ENCODE measurements around the gene TRIP10.

- TF ChIP-seq CTCF (IDR thresholded peaks at IDR 0.05) = peak in 3 of 4 experiments; percentile 64 to 82 (median 67)
- no peak for TF ChIP-seq POLR2A (IDR thresholded peaks at IDR 0.05)
- no peak for TF ChIP-seq EP300 (IDR thresholded peaks at IDR 0.05)
- peak; percentile 39 for TF ChIP-seq POLR2AphosphoS5 (IDR thresholded peaks at IDR 0.05)
Observed at GRCh38 chr19:6753178-6754031, 13.9 kb downstream of the TRIP10 start.

Measured in gastroesophageal sphincter (tissue), 3 donors.